ENCODE results near the gene PHLDA3.

The PHLDA3 gene

GRCh38 chr1:201426479-201427310 lies 42.3 kb downstream of the PHLDA3 start:
- no peak for DNase-seq

- no peak for DNase-seq
These were observed 44.8 kb downstream of the PHLDA3 start for GRCh38 chr1:201424146-201424545.

GRCh38 chr1:201423655-201424054 lies 45.3 kb downstream of the PHLDA3 start:
- no peak for DNase-seq

DNA sequence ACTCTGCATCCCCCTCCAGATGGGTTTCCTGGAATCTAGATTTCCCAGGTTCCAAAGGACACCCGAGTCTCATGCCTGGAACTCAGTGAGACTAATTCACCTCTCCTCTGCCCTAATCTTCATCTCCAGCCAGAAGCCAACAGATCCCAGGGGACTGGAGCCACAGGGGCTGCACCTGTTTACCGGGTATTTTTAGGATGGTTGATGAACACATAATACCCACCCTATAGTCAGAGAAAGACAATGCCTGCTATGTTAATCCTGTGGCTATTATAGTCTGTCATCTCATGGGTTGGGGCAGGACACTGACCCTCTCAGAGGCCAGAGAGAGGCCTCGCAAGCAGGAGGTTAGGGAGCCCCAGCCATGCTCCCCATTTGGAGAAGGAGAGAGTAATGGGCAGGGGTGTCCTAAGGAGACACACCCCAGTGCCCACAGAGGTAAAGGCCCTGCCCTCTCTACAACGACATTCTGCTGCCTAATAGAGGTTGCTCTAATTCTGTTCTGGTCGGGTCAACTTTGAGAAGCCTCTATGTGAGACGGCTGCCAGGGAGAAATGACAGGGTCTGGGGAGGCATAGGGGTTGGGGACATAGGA lies 46.5 kb downstream of the PHLDA3 start:
- no peak for DNase-seq

DNA sequence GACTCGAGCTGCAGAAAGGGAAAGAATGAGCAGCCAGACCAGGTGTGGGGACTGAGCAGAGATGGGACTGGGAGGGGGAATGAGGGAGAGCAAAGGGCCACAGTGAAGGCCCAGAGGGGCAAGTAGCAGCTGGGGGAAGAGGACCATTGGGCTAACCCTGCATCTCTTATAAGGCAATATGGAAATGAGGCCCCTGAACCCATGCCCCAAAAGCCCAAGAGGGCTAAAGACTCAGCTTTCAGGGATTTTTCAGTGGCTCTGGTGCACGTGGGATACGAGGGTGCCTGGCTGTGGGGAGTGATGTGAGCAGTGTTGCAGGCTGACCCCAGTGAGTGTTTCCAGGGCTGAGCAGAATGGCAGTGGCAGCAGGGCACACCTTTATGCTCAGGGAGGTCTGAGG lies 47.0 kb downstream of the PHLDA3 start:
- no peak for DNase-seq

DNA sequence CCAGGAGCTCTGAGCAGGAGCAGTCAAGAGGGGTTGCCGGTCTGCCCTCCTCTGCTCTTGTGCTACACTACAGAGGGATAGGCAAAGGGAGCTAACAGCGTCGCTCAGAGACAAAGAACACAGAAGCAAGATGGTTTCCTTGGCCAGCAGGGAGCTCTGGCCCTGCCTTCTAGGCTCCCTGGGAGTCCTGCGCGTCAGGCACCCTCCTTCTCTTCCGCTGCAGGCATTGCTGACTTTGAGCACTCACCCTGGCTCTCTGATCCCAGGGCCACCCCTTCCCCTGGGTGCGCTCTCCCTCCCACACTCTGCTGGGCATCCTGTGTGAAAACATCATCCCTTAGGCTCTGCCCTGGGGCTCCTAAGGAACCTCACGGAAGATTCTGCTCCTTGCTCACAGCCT lies 47.9 kb downstream of the PHLDA3 start:
- DNase-seq, result no peak

DNA sequence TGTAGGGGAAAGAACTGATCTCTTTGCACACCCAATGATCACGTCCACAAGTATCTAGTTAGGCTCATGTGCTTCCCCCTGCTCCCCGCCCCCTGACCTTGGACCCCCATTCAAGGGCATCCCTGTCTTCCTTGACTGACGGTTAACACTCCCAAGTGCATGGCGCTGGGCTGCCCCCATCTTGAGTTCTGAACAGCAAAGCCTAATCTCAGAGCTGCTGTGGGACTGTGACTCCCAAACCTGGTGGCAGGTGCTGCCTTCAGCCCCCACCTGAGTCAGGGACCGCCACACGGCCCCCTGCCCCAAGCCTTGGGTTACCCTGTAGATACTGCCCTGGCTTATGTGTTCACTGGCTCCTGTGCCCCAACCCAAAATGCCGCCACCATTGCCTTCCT lies 48.4 kb downstream of the PHLDA3 start:
- no peak for DNase-seq

- no peak for DNase-seq
These were observed 49.0 kb downstream of the PHLDA3 start for GRCh38 chr1:201419746-201420607.

- DNase-seq, result no peak
These were observed 49.7 kb downstream of the PHLDA3 start for GRCh38 chr1:201419256-201419655.

DNA sequence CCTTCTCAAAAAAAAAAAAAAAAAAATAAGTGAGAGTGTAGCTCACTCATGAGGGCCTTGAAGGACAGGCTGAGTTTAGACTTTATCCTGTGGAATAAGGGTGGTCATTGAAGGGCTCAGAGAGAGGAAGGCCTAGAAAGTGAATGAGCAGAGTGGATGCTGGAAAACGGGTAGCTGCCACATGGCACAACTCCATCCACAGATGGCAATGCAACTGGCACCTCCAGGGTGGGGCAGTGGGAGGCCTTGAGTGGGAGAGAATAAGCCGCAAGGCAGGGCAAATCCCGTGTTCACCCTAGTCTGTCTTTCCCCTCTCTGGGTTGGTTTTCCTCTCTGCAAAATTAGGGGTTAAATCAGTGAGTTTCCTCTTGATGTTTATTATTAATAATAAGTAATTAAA lies 50.5 kb downstream of the PHLDA3 start:
- no peak for DNase-seq

Data from activated CD4-positive, CD25-positive, alpha-beta regulatory T cell (primary cell).